A549 (cell line): ENCODE results near the gene PSME3IP1.

ENCODE experiments used
- CEBPB ChIP-seq, 2 experiments: fragments of >200 bp in 1 of 2; sonication (Bioruptor Twin) in 1 of 2; formaldehyde crosslinking in 1 of 2; IDR thresholded peaks; 2 replicates each; pipeline ENCODE4 v1.6.1; 2012 to 2016
- CHD4 ChIP-seq: fragments of 200-600 bp; sonication (generic); IDR thresholded peaks from 2 replicates; pipeline ENCODE4 v1.6.1; 2016; ENCODE audit warnings: antibody characterized with exemption, mild to moderate bottlenecking, borderline replicate concordance
- MAZ ChIP-seq: fragments of 150-350 bp; IDR thresholded peaks from 2 replicates; pipeline ENCODE4 v1.6.1; 2014; ENCODE audit warnings: antibody characterized with exemption, low read depth, low read length, borderline replicate concordance
- POLR2A ChIP-seq: IDR thresholded peaks from 2 replicates; pipeline ENCODE4 v1.6.1; 2012; ENCODE audit warnings: mild to moderate bottlenecking, low read length
- RAD21 ChIP-seq, 2 experiments: fragments of >200 bp in 1 of 2; sonication (Bioruptor Twin) in 1 of 2; formaldehyde crosslinking in 1 of 2; IDR thresholded peaks in 1 of 2; conservative IDR thresholded peaks in 1 of 2; 2 replicates in 1 of 2; 3 replicates in 1 of 2; pipeline ENCODE4 v1.6.1; 2012 to 2018; ENCODE audit warnings: inconsistent platforms in 1 of 2
- RCOR1 ChIP-seq: fragments of 150-350 bp; IDR thresholded peaks from 2 replicates; pipeline ENCODE4 v1.6.1; 2014; ENCODE audit warnings: antibody characterized with exemption, low read length, low read depth
- RFX5 ChIP-seq: fragments of 450-650 bp; IDR thresholded peaks from 2 replicates; pipeline ENCODE4 v1.7.1; 2014; ENCODE audit warnings: antibody characterized with exemption, mild to moderate bottlenecking, moderate library complexity
- ZC3H11A ChIP-seq: fragments of 450-650 bp; IDR thresholded peaks from 2 replicates; pipeline ENCODE4 v1.6.1; 2014; ENCODE audit warnings: antibody characterized with exemption, mild to moderate bottlenecking
- ZFP36 ChIP-seq: fragments of 450-650 bp; IDR thresholded peaks from 2 replicates; pipeline ENCODE4 v1.6.1; 2014; ENCODE audit warnings: borderline replicate concordance; ENCODE audit not compliant: partially characterized antibody
- TF ChIP-seq, protein P1 (sequence below): fragments of >200 bp; sonication (Bioruptor Twin); formaldehyde crosslinking; IDR thresholded peaks from 3 replicates; pipeline ENCODE4 v1.5.1; 2016
- TF ChIP-seq, protein P2 (sequence below): fragments of 200-600 bp; sonication (generic); IDR thresholded peaks from 2 replicates; pipeline ENCODE4 v1.6.1; 2016; ENCODE audit warnings: antibody characterized with exemption, mild to moderate bottlenecking, moderate library complexity
- TF ChIP-seq, protein P3 (sequence below): IDR thresholded peaks from 2 replicates; pipeline ENCODE4 v1.6.1; 2012; ENCODE audit warnings: low read depth, borderline replicate concordance
- TF ChIP-seq, protein P4 (sequence below): IDR thresholded peaks from 2 replicates; pipeline ENCODE4 v1.6.1; 2012
- TF ChIP-seq, protein P5 (sequence below): fragments of 150-350 bp; IDR thresholded peaks from 2 replicates; pipeline ENCODE4 v1.6.1; 2014; ENCODE audit warnings: low read depth, mild to moderate bottlenecking, low read length

DNA sequence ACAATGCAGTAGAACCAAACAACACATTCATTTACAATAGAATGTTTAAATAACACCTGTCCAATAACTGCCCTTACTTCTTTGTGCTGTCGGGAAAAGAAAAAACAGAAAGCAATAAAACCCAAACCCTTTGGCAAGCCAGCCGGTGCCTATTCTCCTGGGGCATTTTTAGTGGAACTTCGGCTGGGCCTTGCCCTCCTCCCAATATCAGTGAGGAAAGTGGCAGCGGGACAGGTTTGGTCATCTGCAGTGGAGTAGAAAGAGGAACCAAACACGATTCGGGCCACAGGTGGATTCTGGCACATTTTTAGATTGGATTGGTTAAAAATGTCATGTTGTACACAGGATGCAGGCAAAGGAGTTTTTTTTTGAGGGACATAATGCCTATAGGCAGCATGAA lies 32.0 kb downstream of the PSME3IP1 start:
- TF ChIP-seq, protein P1, sequence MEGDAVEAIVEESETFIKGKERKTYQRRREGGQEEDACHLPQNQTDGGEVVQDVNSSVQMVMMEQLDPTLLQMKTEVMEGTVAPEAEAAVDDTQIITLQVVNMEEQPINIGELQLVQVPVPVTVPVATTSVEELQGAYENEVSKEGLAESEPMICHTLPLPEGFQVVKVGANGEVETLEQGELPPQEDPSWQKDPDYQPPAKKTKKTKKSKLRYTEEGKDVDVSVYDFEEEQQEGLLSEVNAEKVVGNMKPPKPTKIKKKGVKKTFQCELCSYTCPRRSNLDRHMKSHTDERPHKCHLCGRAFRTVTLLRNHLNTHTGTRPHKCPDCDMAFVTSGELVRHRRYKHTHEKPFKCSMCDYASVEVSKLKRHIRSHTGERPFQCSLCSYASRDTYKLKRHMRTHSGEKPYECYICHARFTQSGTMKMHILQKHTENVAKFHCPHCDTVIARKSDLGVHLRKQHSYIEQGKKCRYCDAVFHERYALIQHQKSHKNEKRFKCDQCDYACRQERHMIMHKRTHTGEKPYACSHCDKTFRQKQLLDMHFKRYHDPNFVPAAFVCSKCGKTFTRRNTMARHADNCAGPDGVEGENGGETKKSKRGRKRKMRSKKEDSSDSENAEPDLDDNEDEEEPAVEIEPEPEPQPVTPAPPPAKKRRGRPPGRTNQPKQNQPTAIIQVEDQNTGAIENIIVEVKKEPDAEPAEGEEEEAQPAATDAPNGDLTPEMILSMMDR: no peak
- TF ChIP-seq ZC3H11A (no peak), ZFP36 (no peak), RAD21 (conservative IDR thresholded peaks at IDR 0.05 in 1 of 2, IDR thresholded peaks at IDR 0.05 in 1 of 2) (no peak), RCOR1 (no peak), CHD4 (no peak), POLR2A (no peak), MAZ (no peak), CEBPB (IDR thresholded peaks at IDR 0.05) (no peak), RFX5 (no peak)
- TF ChIP-seq, protein P2, sequence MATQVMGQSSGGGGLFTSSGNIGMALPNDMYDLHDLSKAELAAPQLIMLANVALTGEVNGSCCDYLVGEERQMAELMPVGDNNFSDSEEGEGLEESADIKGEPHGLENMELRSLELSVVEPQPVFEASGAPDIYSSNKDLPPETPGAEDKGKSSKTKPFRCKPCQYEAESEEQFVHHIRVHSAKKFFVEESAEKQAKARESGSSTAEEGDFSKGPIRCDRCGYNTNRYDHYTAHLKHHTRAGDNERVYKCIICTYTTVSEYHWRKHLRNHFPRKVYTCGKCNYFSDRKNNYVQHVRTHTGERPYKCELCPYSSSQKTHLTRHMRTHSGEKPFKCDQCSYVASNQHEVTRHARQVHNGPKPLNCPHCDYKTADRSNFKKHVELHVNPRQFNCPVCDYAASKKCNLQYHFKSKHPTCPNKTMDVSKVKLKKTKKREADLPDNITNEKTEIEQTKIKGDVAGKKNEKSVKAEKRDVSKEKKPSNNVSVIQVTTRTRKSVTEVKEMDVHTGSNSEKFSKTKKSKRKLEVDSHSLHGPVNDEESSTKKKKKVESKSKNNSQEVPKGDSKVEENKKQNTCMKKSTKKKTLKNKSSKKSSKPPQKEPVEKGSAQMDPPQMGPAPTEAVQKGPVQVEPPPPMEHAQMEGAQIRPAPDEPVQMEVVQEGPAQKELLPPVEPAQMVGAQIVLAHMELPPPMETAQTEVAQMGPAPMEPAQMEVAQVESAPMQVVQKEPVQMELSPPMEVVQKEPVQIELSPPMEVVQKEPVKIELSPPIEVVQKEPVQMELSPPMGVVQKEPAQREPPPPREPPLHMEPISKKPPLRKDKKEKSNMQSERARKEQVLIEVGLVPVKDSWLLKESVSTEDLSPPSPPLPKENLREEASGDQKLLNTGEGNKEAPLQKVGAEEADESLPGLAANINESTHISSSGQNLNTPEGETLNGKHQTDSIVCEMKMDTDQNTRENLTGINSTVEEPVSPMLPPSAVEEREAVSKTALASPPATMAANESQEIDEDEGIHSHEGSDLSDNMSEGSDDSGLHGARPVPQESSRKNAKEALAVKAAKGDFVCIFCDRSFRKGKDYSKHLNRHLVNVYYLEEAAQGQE: no peak
- TF ChIP-seq, protein P3, sequence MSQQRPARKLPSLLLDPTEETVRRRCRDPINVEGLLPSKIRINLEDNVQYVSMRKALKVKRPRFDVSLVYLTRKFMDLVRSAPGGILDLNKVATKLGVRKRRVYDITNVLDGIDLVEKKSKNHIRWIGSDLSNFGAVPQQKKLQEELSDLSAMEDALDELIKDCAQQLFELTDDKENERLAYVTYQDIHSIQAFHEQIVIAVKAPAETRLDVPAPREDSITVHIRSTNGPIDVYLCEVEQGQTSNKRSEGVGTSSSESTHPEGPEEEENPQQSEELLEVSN: no peak
- TF ChIP-seq, protein P4, sequence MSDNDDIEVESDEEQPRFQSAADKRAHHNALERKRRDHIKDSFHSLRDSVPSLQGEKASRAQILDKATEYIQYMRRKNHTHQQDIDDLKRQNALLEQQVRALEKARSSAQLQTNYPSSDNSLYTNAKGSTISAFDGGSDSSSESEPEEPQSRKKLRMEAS: no peak
- TF ChIP-seq, protein P5, sequence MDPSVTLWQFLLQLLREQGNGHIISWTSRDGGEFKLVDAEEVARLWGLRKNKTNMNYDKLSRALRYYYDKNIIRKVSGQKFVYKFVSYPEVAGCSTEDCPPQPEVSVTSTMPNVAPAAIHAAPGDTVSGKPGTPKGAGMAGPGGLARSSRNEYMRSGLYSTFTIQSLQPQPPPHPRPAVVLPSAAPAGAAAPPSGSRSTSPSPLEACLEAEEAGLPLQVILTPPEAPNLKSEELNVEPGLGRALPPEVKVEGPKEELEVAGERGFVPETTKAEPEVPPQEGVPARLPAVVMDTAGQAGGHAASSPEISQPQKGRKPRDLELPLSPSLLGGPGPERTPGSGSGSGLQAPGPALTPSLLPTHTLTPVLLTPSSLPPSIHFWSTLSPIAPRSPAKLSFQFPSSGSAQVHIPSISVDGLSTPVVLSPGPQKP: no peak
